DND-41 (cell line): Measurements from ENCODE around the gene RIC8A.
"Not testable (repeated sequence)": the region's sequence is repeated elsewhere in the genome, so short reads cannot be mapped to it uniquely, and the experiment has no call there.

Experiments used
- ATAC-seq: fragments of 200-7000 bp; cut with Tn5 transposase; 3 replicates; pipeline ENCODE4 v1.9.1; 2021; ENCODE audit warnings: low read depth; ENCODE audit not compliant: insufficient read depth
- DNase-seq: peaks from one replicate; pipeline ENCODE4 v3.0.0-alpha.2; 2020
- H2AFZ ChIP-seq: 2 replicates; pipeline ENCODE4 v1.6.0; 2012; ENCODE audit warnings: low read depth, low read length
- H3K27ac ChIP-seq: 2 replicates; pipeline ENCODE4 v1.5.1; 2012; ENCODE audit warnings: low read length, inconsistent platforms
- H3K27me3 ChIP-seq: fragments of 200-600 bp; sonication (generic); 2 replicates; pipeline ENCODE4 v1.6.0; 2012; ENCODE audit warnings: low read length, mild to moderate bottlenecking, inconsistent platforms; ENCODE audit not compliant: insufficient read depth, poor library complexity
- H3K36me3 ChIP-seq: 2 replicates; pipeline ENCODE4 v1.5.1; 2012; ENCODE audit warnings: low read length, inconsistent platforms; ENCODE audit not compliant: insufficient read depth
- H3K4me1 ChIP-seq: 2 replicates; pipeline ENCODE4 v1.5.1; 2012; ENCODE audit warnings: mild to moderate bottlenecking, low read length; ENCODE audit not compliant: insufficient read depth
- H3K4me2 ChIP-seq: 2 replicates; pipeline ENCODE4 v1.6.0; 2012; ENCODE audit warnings: mild to moderate bottlenecking, moderate library complexity, low read length, inconsistent platforms; ENCODE audit not compliant: insufficient read depth
- H3K4me3 ChIP-seq, 2 experiments: fragments of 200-600 bp in 1 of 2; shearing (Covaris generic) in 1 of 2; 2 replicates each; pipeline ENCODE4 v1.5.1; 2012 to 2016; ENCODE audit warnings: inconsistent platforms in 2 of 2, low read length in 2 of 2, mild to moderate bottlenecking in 2 of 2, low read depth in 1 of 2, moderate library complexity in 1 of 2
- H3K79me2 ChIP-seq: 2 replicates; pipeline ENCODE4 v1.6.0; 2012; ENCODE audit warnings: low read length, inconsistent platforms; ENCODE audit not compliant: insufficient read depth
- H3K9ac ChIP-seq: 2 replicates; pipeline ENCODE4 v1.6.0; 2012; ENCODE audit warnings: low read depth, mild to moderate bottlenecking, inconsistent platforms, low read length, moderate library complexity
- H3K9me3 ChIP-seq: 2 replicates; pipeline ENCODE4 v1.5.1; 2012; ENCODE audit warnings: low read length, moderate library complexity, mild to moderate bottlenecking, inconsistent platforms; ENCODE audit not compliant: insufficient read depth, severe bottlenecking
- H4K20me1 ChIP-seq: 2 replicates; pipeline ENCODE4 v1.6.0; 2012; ENCODE audit warnings: low read length; ENCODE audit not compliant: insufficient read depth
- EZH2 ChIP-seq: IDR thresholded peaks from 3 replicates; pipeline ENCODE4 v1.6.1; 2012; ENCODE audit warnings: borderline replicate concordance, low read depth, mild to moderate bottlenecking, moderate library complexity, low read length, inconsistent platforms; ENCODE audit not compliant: severe bottlenecking
- TF ChIP-seq, protein P1 (sequence below): IDR thresholded peaks from 2 replicates; pipeline ENCODE4 v1.5.1; 2012; ENCODE audit warnings: borderline replicate concordance, low read length, moderate library complexity, mild to moderate bottlenecking; ENCODE audit not compliant: poor library complexity, severe bottlenecking; ENCODE audit errors: extremely low read depth

The RIC8A gene

GRCh38 chr11:191490-192478 lies 15.7 kb upstream of the RIC8A start:
- H3K27me3 ChIP-seq, H3K4me3 ChIP-seq, H3K36me3 ChIP-seq, H3K79me2 ChIP-seq, H2AFZ ChIP-seq, H4K20me1 ChIP-seq, H3K9ac ChIP-seq, H3K27ac ChIP-seq, H3K4me2 ChIP-seq, H3K9me3 ChIP-seq: not testable (repeated sequence)
- TF ChIP-seq, protein P1, sequence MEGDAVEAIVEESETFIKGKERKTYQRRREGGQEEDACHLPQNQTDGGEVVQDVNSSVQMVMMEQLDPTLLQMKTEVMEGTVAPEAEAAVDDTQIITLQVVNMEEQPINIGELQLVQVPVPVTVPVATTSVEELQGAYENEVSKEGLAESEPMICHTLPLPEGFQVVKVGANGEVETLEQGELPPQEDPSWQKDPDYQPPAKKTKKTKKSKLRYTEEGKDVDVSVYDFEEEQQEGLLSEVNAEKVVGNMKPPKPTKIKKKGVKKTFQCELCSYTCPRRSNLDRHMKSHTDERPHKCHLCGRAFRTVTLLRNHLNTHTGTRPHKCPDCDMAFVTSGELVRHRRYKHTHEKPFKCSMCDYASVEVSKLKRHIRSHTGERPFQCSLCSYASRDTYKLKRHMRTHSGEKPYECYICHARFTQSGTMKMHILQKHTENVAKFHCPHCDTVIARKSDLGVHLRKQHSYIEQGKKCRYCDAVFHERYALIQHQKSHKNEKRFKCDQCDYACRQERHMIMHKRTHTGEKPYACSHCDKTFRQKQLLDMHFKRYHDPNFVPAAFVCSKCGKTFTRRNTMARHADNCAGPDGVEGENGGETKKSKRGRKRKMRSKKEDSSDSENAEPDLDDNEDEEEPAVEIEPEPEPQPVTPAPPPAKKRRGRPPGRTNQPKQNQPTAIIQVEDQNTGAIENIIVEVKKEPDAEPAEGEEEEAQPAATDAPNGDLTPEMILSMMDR: peak; percentile 47
- peak; percentile 86 for ATAC-seq
- DNase-seq: peak; percentile 65
- peaks cover 10% of the 10 kb centered on the region for H3K4me1 ChIP-seq

DNA sequence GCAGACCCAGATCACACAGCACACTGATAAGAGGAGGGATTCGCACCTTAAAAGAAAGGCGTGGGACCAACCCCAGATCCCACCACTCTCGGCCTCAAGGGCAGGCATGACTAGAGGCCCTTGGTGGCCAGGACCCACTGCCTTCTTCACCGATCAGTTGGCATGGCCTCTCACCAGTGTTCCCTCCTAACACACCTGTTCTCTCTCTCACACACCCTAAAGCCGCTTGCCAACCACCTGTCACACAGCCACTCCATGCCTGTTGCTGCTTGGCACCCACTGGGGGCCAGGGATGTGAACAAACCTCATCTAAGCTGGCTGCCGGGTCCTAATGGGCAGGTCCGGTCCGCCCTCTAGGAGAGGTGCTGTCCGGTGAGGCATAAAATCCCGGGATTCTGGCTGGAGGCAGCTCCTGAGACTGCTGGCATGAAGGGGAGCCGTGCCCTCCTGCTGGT lies 14.8 kb upstream of the RIC8A start, which contains the start of gene SCGB1C1:
Gene SCGB1C1, plus strand, starts transcription at position 405 of the 455 bp plus-strand sequence. Its CDS starts 22 bp downstream, at position 427.
- not testable (repeated sequence) for H3K79me2 ChIP-seq, H3K4me2 ChIP-seq, H3K9ac ChIP-seq, H3K36me3 ChIP-seq, H2AFZ ChIP-seq, ATAC-seq, H3K27ac ChIP-seq, H3K9me3 ChIP-seq, H3K4me3 ChIP-seq, H3K27me3 ChIP-seq, H4K20me1 ChIP-seq, DNase-seq
- H3K4me1 ChIP-seq: peaks cover 10% of the 10 kb centered on the region

GRCh38 chr11:193481-193880 lies 14.0 kb upstream of the RIC8A start:
- H2AFZ ChIP-seq, H3K9ac ChIP-seq, H3K4me2 ChIP-seq, ATAC-seq, H3K36me3 ChIP-seq, H3K79me2 ChIP-seq, H3K4me3 ChIP-seq, H3K27ac ChIP-seq, H3K27me3 ChIP-seq, H3K9me3 ChIP-seq, H4K20me1 ChIP-seq: not testable (repeated sequence)
- peak; percentile 5 for DNase-seq
- peaks cover 10% of the 10 kb centered on the region for H3K4me1 ChIP-seq

GRCh38 chr11:196786-197731 lies 10.4 kb upstream of the RIC8A start:
- Histone ChIP-seq H3K9ac (no peak overlapping the region), H3K36me3 (no peaks in the 10 kb centered on the region), H3K27ac (no peak overlapping the region), H3K4me3 (no peak overlapping the region), H4K20me1 (0 out of 2 replicates have a peak, but pooled peaks cover 6% of the 10 kb centered on the region), H3K4me2 (no peak overlapping the region), H2AFZ (no peak overlapping the region), H3K79me2 (no peaks in the 10 kb centered on the region), H3K27me3 (no peaks in the 10 kb centered on the region), H3K9me3 (no peaks in the 10 kb centered on the region), H3K4me1 (peaks cover 5% of the 10 kb centered on the region)
- TF ChIP-seq, protein P1: no peak
- no peak for TF ChIP-seq EZH2
- ATAC-seq (no peak), DNase-seq (no peak)
